Activated CD8-positive, alpha-beta memory T cell treated with anti-CD3 and anti-CD28 coated beads, Interleukin-2, amount 50 U/mL, for 48 hours (primary cell): ENCODE results near the gene ZNF605.
"Not testable (repeated sequence)": the region's sequence is repeated elsewhere in the genome, so short reads cannot be mapped to it uniquely, and the experiment has no call there.

Experiments used
- DNase-seq: peaks from one replicate; pipeline ENCODE4 v3.0.0-alpha.2; 2020

ZNF605 gene

GRCh38 chr12:132948146-132949066 is 7.7 kb downstream of the ZNF605 start:
- DNase-seq, result no peak

GRCh38 chr12:132946246-132946820 is 9.8 kb downstream of the ZNF605 start:
- no peak for DNase-seq

- no peak for DNase-seq
These were observed 10.3 kb downstream of the ZNF605 start for GRCh38 chr12:132945806-132946205.

- DNase-seq, result no peak
These were observed 13.5 kb downstream of the ZNF605 start for GRCh38 chr12:132942611-132943010.

GRCh38 chr12:132941336-132941954 is 14.7 kb downstream of the ZNF605 start:
- DNase-seq, result no peak

- DNase-seq, result no peak
These were observed 15.9 kb downstream of the ZNF605 start for GRCh38 chr12:132940071-132940719.

GRCh38 chr12:132938807-132939206 is 17.3 kb downstream of the ZNF605 start:
- DNase-seq, result not testable (repeated sequence)

GRCh38 chr12:132937476-132937875 is 18.6 kb downstream of the ZNF605 start:
- DNase-seq, result no peak

GRCh38 chr12:132936921-132937320 is 19.2 kb downstream of the ZNF605 start:
- not testable (repeated sequence) for DNase-seq

GRCh38 chr12:132936163-132936562 is 19.9 kb downstream of the ZNF605 start:
- DNase-seq, result no peak

GRCh38 chr12:132926415-132926833 is 29.7 kb downstream of the ZNF605 start:
- DNase-seq, result no peak

- DNase-seq, result no peak
These were observed 30.3 kb downstream of the ZNF605 start for GRCh38 chr12:132925597-132926414.

GRCh38 chr12:132924356-132924755 is 31.8 kb downstream of the ZNF605 start:
- DNase-seq, result no peak

- no peak for DNase-seq
These were observed 32.7 kb downstream of the ZNF605 start for GRCh38 chr12:132923356-132923909.

GRCh38 chr12:132922676-132923075 is 33.4 kb downstream of the ZNF605 start:
- DNase-seq, result no peak

- no peak for DNase-seq
These were observed 34.4 kb downstream of the ZNF605 start for GRCh38 chr12:132921685-132922084.

GRCh38 chr12:132918680-132919079 is 37.4 kb downstream of the ZNF605 start:
- DNase-seq, result no peak

- no peak for DNase-seq
These were observed 47.1 kb downstream of the ZNF605 start for GRCh38 chr12:132909030-132909368.

- DNase-seq, result peak; percentile 95
These were observed 47.7 kb downstream of the ZNF605 start for GRCh38 chr12:132908145-132909029.

GRCh38 chr12:132907789-132908144 is 48.3 kb downstream of the ZNF605 start:
- not testable (repeated sequence) for DNase-seq

- no peak for DNase-seq
These were observed 48.9 kb downstream of the ZNF605 start for GRCh38 chr12:132907216-132907615.
